K562 (cell line): ENCODE data around the gene SLC16A5. TPM values are rescaled to one million over a fixed set of nuclear protein-coding genes. Genes with fewer than 3 reads are reported as not detected.
A peak's percentile ranks its signal among the peaks of the same experiment; 100 is the strongest.

Source experiments
- CBFA2T3 ChIP-seq: fragments of 450-650 bp; IDR thresholded peaks from 2 replicates; pipeline ENCODE4 v1.6.1; 2017
- CHCHD3 ChIP-seq: fragments of 250-450 bp; sonication (Bioruptor Pico); IDR thresholded peaks from 2 replicates; pipeline ENCODE4 v2.1.2; 2022; ENCODE audit warnings: mild to moderate bottlenecking
- ELF2 ChIP-seq: fragments of 250-450 bp; sonication (Bioruptor Pico); IDR thresholded peaks from 2 replicates; pipeline ENCODE4 v1.5.0; 2021; ENCODE audit warnings: mild to moderate bottlenecking
- ELK3 ChIP-seq: fragments of 450-650 bp; formaldehyde crosslinking; IDR thresholded peaks from 2 replicates; pipeline ENCODE4 v1.4.0; 2020; ENCODE audit warnings: mild to moderate bottlenecking
- GABPB2 ChIP-seq: fragments of 250-450 bp; sonication (Bioruptor Pico); conservative IDR thresholded peaks from 2 replicates; pipeline ENCODE4 v1.5.1; 2021; ENCODE audit warnings: mild to moderate bottlenecking
- PHB ChIP-seq: fragments of 250-450 bp; sonication (Bioruptor Pico); IDR thresholded peaks from 2 replicates; pipeline ENCODE4 v1.5.0; 2021
- PYGO2 ChIP-seq: fragments of 450-650 bp; IDR thresholded peaks from 2 replicates; pipeline ENCODE4 v1.6.1; 2016; ENCODE audit warnings: mild to moderate bottlenecking, missing genetic modification characterization, moderate library complexity, missing compliant biosample characterization
- ZNF12 ChIP-seq: sonication (generic); formaldehyde crosslinking; IDR thresholded peaks from 2 replicates; pipeline ENCODE4 v1.4.0; 2020; ENCODE audit warnings: mild to moderate bottlenecking, missing genetic modification reagents
- ZZZ3 ChIP-seq: fragments of 450-650 bp; IDR thresholded peaks from 2 replicates; pipeline ENCODE4 v1.6.1; 2016; ENCODE audit warnings: antibody characterized with exemption, mild to moderate bottlenecking, moderate library complexity
- polyA plus RNA-seq, 8 experiments: library from polyadenylated mRNA; depleted of rRNA in 4 of 8; stranded (reverse) in 5 of 8; unstranded in 3 of 8; fragments of >200 nt; fragmentation: Nextera tagmentation in 2 of 8; fragmentation: Illumina TruSeq in 1 of 8; extraction: Ambion mirVana in 2 of 8; extraction: Trizol in 1 of 8; gene quantifications; 2 replicates each; pipeline versions ENCODE4 v1.2.1 to v1.2.3, GENCODE V29; 2011 to 2014; ENCODE audit warnings: inconsistent platforms in 1 of 8, missing spikeins in 1 of 8
- total RNA-seq, 7 experiments: library from RNA; depleted of rRNA in 6 of 7; stranded (reverse); fragments of >200 nt in 6 of 7; fragmentation: Illumina TruSeq in 2 of 7; extraction: Trizol in 2 of 7; gene quantifications; 2 replicates each; pipeline versions ENCODE4 v1.2.1 to v1.2.3, GENCODE V29; 2011 to 2021; ENCODE audit warnings: low replicate concordance in 1 of 7
- TF ChIP-seq, protein P1 (sequence below): fragments of 250-450 bp; sonication (Bioruptor Pico); IDR thresholded peaks from 2 replicates; pipeline ENCODE4 v1.6.1; 2021; ENCODE audit warnings: mild to moderate bottlenecking

The SLC16A5 gene
- total and polyA plus RNA-seq, 9 of the 15 experiments (the other 6 are each of a cell fraction or from before 2014, with no cell fraction given): 0.06 to 2.6 (median 0.91) TPM

- no peak for TF ChIP-seq ELF2
- no peak for TF ChIP-seq PHB (CRISPR knock-in tag)
- TF ChIP-seq ZZZ3: no peak
- peak; percentile 7; the same call in 1 of the 2 replicates for TF ChIP-seq CBFA2T3
- peak; percentile 75; the same call in 1 of the 2 replicates for TF ChIP-seq CHCHD3 (CRISPR knock-in tag)
- TF ChIP-seq ELK3: no peak
- TF ChIP-seq GABPB2 (CRISPR knock-in tag): no peak
- no peak for TF ChIP-seq PYGO2 (tag)
- TF ChIP-seq, protein P1, sequence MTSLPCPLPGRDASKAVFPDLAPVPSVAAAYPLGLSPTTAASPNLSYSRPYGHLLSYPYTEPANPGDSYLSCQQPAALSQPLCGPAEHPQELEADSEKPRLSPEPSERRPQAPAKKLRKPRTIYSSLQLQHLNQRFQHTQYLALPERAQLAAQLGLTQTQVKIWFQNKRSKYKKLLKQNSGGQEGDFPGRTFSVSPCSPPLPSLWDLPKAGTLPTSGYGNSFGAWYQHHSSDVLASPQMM (CRISPR knock-in tag): no peak
- peak; percentile 13; the same call in 1 of the 2 replicates for TF ChIP-seq ZNF12 (CRISPR knock-in tag)
Observed at GRCh38 chr17:75154195-75155106, 66.7 kb downstream of the SLC16A5 start, which contains the start of gene JPT1 (continued).
